ENCODE results near the gene ARFGEF2.

- TF ChIP-seq CTCF (conservative IDR thresholded peaks at IDR 0.05) (no peak), EZH2 (IDR thresholded peaks at IDR 0.05; ENCODE audit: low read depth) (no peak)
Observed at GRCh38 chr20:48958743-48959142, 37.2 kb downstream of the ARFGEF2 start.
